ENCODE results near the gene PREX1.
A peak's percentile ranks its signal among the peaks of the same experiment; 100 is the strongest.
"Not testable (repeated sequence)": the region's sequence is repeated elsewhere in the genome, so short reads cannot be mapped to it uniquely, and the experiment has no call there.

PREX1 gene

GRCh38 chr20:48826480-48826879 lies 1.3 kb downstream of the PREX1 start:
- not testable (repeated sequence) for DNase-seq (ENCODE audit: low read depth in 2 of 2)

- no peak for DNase-seq (ENCODE audit: low read depth in 2 of 2)
Measured at GRCh38 chr20:48826069-48826468, 1.7 kb downstream of the PREX1 start.

- no peak for DNase-seq (ENCODE audit: low read depth in 2 of 2)
Measured at GRCh38 chr20:48825566-48825920, 2.3 kb downstream of the PREX1 start.

- DNase-seq (ENCODE audit: low read depth in 2 of 2) = no peak
Measured at GRCh38 chr20:48824830-48825565, 2.8 kb downstream of the PREX1 start.

- DNase-seq (ENCODE audit: low read depth in 2 of 2) = peak; percentile 46 to 56
Measured at GRCh38 chr20:48823960-48824498, 3.8 kb downstream of the PREX1 start.

GRCh38 chr20:48823476-48823875 lies 4.3 kb downstream of the PREX1 start:
- no peak for DNase-seq (ENCODE audit: low read depth in 2 of 2)

- DNase-seq (ENCODE audit: low read depth in 2 of 2) = no peak
Measured at GRCh38 chr20:48822879-48823385, 4.9 kb downstream of the PREX1 start.

- no peak for DNase-seq (ENCODE audit: low read depth in 2 of 2)
Measured at GRCh38 chr20:48822178-48822577, 5.6 kb downstream of the PREX1 start.

- no peak for DNase-seq (ENCODE audit: low read depth in 2 of 2)
Measured at GRCh38 chr20:48821261-48821920, 6.4 kb downstream of the PREX1 start.

- DNase-seq (ENCODE audit: low read depth in 2 of 2) = no peak
Measured at GRCh38 chr20:48820649-48820973, 7.2 kb downstream of the PREX1 start.

- DNase-seq (ENCODE audit: low read depth in 2 of 2) = no peak
Measured at GRCh38 chr20:48819821-48820648, 7.8 kb downstream of the PREX1 start.

GRCh38 chr20:48819089-48819488 lies 8.7 kb downstream of the PREX1 start:
- DNase-seq (ENCODE audit: low read depth in 2 of 2) = no peak

- no peak for DNase-seq (ENCODE audit: low read depth in 2 of 2)
Measured at GRCh38 chr20:48818481-48818987, 9.3 kb downstream of the PREX1 start.

GRCh38 chr20:48818031-48818370 lies 9.8 kb downstream of the PREX1 start:
- no peak for DNase-seq (ENCODE audit: low read depth in 2 of 2)

- DNase-seq (ENCODE audit: low read depth in 2 of 2) = no peak
Measured at GRCh38 chr20:48817367-48818030, 10.3 kb downstream of the PREX1 start.

GRCh38 chr20:48816282-48817205 lies 11.3 kb downstream of the PREX1 start:
- no peak for DNase-seq (ENCODE audit: low read depth in 2 of 2)

GRCh38 chr20:48815537-48815936 lies 12.3 kb downstream of the PREX1 start:
- DNase-seq (ENCODE audit: low read depth in 2 of 2) = no peak

- DNase-seq (ENCODE audit: low read depth in 2 of 2) = no peak
Measured at GRCh38 chr20:48814633-48815032, 13.2 kb downstream of the PREX1 start.

GRCh38 chr20:48813930-48814546 lies 13.8 kb downstream of the PREX1 start:
- DNase-seq (ENCODE audit: low read depth in 2 of 2) = no peak

- DNase-seq (ENCODE audit: low read depth in 2 of 2) = no peak
Measured at GRCh38 chr20:48813446-48813747, 14.4 kb downstream of the PREX1 start.

All from stimulated activated CD8-positive, alpha-beta memory T cell treated with anti-CD3 and anti-CD28 coated beads, Interleukin-7, amount 100 ng/mL, for 4 hours (primary cell).